K562 (cell line): ENCODE measurements around the gene VEGFB. TPM values are rescaled to one million over a fixed set of nuclear protein-coding genes. Genes with fewer than 3 reads are reported as not detected.

Experiments
- CHD4 ChIP-seq: fragments of 200-600 bp; sonication (generic); IDR thresholded peaks from 3 replicates; pipeline ENCODE4 v1.6.1; 2012; ENCODE audit warnings: low read depth, mild to moderate bottlenecking, mixed read lengths, low read length, inconsistent platforms; ENCODE audit not compliant: insufficient read depth, insufficient replicate concordance, poor library complexity, severe bottlenecking
- GABPA ChIP-seq: fragments of 200-800 bp; sonication (Bioruptor generic); conservative IDR thresholded peaks from 2 replicates; pipeline ENCODE4 v1.6.1; 2016; ENCODE audit warnings: low read depth, missing genetic modification characterization, missing compliant biosample characterization
- KLF6 ChIP-seq: fragments of 250-450 bp; sonication (Bioruptor Pico); IDR thresholded peaks from 2 replicates; pipeline ENCODE4 v1.4.0; 2020; ENCODE audit warnings: mild to moderate bottlenecking, moderate library complexity, borderline replicate concordance
- MYNN ChIP-seq, 2 experiments: sonication (generic); formaldehyde crosslinking in 1 of 2; IDR thresholded peaks; 2 replicates each; pipeline versions ENCODE4 v1.5.0 to v1.6.1; 2016 to 2020; ENCODE audit warnings: antibody characterized with exemption in 1 of 2, missing genetic modification reagents in 1 of 2
- TBP ChIP-seq: optimal IDR thresholded peaks from 2 replicates; pipeline ENCODE3; 2011; ENCODE audit warnings: low read depth, low read length, improper control_type of control experiment
- ZBTB17 ChIP-seq: fragments of 450-650 bp; formaldehyde crosslinking; IDR thresholded peaks from 2 replicates; pipeline ENCODE4 v1.4.0; 2020; ENCODE audit warnings: mild to moderate bottlenecking
- polyA plus RNA-seq, 8 experiments: library from polyadenylated mRNA; depleted of rRNA in 4 of 8; stranded (reverse) in 5 of 8; unstranded in 3 of 8; fragments of >200 nt; fragmentation: Nextera tagmentation in 2 of 8; fragmentation: Illumina TruSeq in 1 of 8; extraction: Ambion mirVana in 2 of 8; extraction: Trizol in 1 of 8; gene quantifications; 2 replicates each; pipeline versions ENCODE4 v1.2.1 to v1.2.3, GENCODE V29; 2011 to 2014; ENCODE audit warnings: inconsistent platforms in 1 of 8, missing spikeins in 1 of 8
- total RNA-seq, 7 experiments: library from RNA; depleted of rRNA in 6 of 7; stranded (reverse); fragments of >200 nt in 6 of 7; fragmentation: Illumina TruSeq in 2 of 7; extraction: Trizol in 2 of 7; gene quantifications; 2 replicates each; pipeline versions ENCODE4 v1.2.1 to v1.2.3, GENCODE V29; 2011 to 2021; ENCODE audit warnings: low replicate concordance in 1 of 7
- TF ChIP-seq, protein P1 (sequence below): fragments of 450-650 bp; IDR thresholded peaks from 2 replicates; pipeline ENCODE4 v1.6.1; 2016; ENCODE audit warnings: borderline replicate concordance
- TF ChIP-seq, protein P2 (sequence below): sonication (generic); IDR thresholded peaks from 2 replicates; pipeline ENCODE4 v1.6.1; 2016

VEGFB gene
- total and polyA plus RNA-seq, 9 of the 15 experiments (the other 6 are each of a cell fraction or from before 2014, with no cell fraction given): 11.0 to 83.4 (median 25.7) TPM

DNA sequence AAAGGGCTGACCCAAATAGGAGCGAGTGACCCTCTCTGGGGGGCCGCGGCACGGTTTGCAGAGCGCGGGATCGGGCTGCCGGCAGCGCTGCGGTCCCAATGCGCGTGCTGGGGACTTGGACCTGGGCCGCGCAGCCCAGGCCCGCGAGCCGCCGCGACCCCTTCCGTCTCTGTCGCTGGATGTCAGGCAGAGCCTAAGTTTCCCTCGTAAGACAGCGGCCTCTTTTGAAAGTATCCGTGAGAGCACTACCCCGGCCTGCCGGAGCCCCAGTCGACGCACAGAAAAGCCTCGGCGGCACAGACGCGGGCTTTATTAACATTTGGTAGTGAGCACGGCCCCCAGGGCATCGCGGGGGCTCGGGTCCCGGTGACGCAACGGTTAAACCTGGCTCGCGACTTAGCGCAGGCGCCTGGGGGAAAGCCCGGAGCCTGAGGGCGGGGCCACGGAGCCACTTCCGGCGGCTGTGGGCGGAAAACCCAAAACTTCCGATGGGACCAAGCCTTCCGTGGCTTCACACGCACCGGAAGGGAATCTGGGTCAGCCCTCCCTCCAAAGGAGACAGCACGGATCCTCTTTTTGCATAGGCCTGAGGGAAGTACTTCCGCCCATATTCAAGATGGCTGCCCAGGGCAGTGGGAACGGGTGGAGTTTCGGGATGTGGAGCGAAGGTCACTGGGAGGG lies 35.3 kb downstream of the VEGFB start (continued):
- TF ChIP-seq, protein P1, sequence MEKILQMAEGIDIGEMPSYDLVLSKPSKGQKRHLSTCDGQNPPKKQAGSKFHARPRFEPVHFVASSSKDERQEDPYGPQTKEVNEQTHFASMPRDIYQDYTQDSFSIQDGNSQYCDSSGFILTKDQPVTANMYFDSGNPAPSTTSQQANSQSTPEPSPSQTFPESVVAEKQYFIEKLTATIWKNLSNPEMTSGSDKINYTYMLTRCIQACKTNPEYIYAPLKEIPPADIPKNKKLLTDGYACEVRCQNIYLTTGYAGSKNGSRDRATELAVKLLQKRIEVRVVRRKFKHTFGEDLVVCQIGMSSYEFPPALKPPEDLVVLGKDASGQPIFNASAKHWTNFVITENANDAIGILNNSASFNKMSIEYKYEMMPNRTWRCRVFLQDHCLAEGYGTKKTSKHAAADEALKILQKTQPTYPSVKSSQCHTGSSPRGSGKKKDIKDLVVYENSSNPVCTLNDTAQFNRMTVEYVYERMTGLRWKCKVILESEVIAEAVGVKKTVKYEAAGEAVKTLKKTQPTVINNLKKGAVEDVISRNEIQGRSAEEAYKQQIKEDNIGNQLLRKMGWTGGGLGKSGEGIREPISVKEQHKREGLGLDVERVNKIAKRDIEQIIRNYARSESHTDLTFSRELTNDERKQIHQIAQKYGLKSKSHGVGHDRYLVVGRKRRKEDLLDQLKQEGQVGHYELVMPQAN: no peak
- TF ChIP-seq GABPA (tag) (peak; percentile 99), CHD4 (peak; percentile 7), ZBTB17 (CRISPR knock-in tag) (peak; percentile 28; the same call in 1 of the 2 replicates), KLF6 (CRISPR knock-in tag) (no peak), MYNN (IDR thresholded peaks at IDR 0.05) (0 out of 2 replicates have a peak, but pooled peaks have one; percentile 7), MYNN (CRISPR knock-in tag; IDR thresholded peaks at IDR 0.05) (no peak), TBP (peak; percentile 75)
- TF ChIP-seq, protein P2, sequence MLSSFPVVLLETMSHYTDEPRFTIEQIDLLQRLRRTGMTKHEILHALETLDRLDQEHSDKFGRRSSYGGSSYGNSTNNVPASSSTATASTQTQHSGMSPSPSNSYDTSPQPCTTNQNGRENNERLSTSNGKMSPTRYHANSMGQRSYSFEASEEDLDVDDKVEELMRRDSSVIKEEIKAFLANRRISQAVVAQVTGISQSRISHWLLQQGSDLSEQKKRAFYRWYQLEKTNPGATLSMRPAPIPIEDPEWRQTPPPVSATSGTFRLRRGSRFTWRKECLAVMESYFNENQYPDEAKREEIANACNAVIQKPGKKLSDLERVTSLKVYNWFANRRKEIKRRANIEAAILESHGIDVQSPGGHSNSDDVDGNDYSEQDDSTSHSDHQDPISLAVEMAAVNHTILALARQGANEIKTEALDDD: 0 out of 2 replicates have a peak, but pooled peaks have one; percentile 11
- TF ChIP-seq, all 486 proteins: peak for 168
